GM23338 (cell line): Measurements from ENCODE around the gene KRTAP5-10. TPM values are rescaled to one million over a fixed set of nuclear protein-coding genes. Genes with fewer than 3 reads are reported as not detected.
A peak's percentile ranks its signal among the peaks of the same experiment; 100 is the strongest.
"Not testable (repeated sequence)": the region's sequence is repeated elsewhere in the genome, so short reads cannot be mapped to it uniquely, and the experiment has no call there.

Experiments
- ATAC-seq: fragments of 200-7000 bp; cut with Tn5 transposase; 3 replicates; pipeline ENCODE4 v1.9.1; 2020
- DNase-seq: peaks from one replicate; pipeline ENCODE4 v3.0.0-alpha.2; 2015; ENCODE audit warnings: low spot score
- H2AFZ ChIP-seq: fragments of 200-600 bp; sonication (generic); 2 replicates; pipeline ENCODE4 v1.8.0; 2016; ENCODE audit warnings: antibody characterized with exemption, mild to moderate bottlenecking, moderate library complexity
- H3F3A ChIP-seq: fragments of 200-600 bp; sonication (generic); replicated peaks from 2 replicates; pipeline ENCODE4 v1.8.0; 2017; ENCODE audit warnings: antibody characterized with exemption, mixed run types, low read depth
- H3K27ac ChIP-seq: fragments of 200-600 bp; sonication (generic); 2 replicates; pipeline ENCODE4 v1.6.1; 2016; ENCODE audit warnings: low read depth
- H3K27me3 ChIP-seq: fragments of 200-600 bp; sonication (generic); 2 replicates; pipeline ENCODE4 v1.8.0; 2016; ENCODE audit warnings: mild to moderate bottlenecking, mixed run types, moderate library complexity; ENCODE audit not compliant: insufficient read depth
- H3K36me3 ChIP-seq: fragments of 200-600 bp; sonication (generic); 2 replicates; pipeline ENCODE4 v1.8.0; 2016; ENCODE audit warnings: mild to moderate bottlenecking; ENCODE audit not compliant: insufficient read depth
- H3K4me1 ChIP-seq: fragments of 200-600 bp; sonication (generic); 2 replicates; pipeline ENCODE4 v1.8.0; 2016; ENCODE audit warnings: mild to moderate bottlenecking, moderate library complexity; ENCODE audit not compliant: insufficient read depth
- H3K4me2 ChIP-seq: fragments of 200-600 bp; sonication (generic); 2 replicates; pipeline ENCODE4 v1.7.1; 2017; ENCODE audit warnings: mixed run types
- H3K4me3 ChIP-seq: fragments of 200-600 bp; sonication (generic); 2 replicates; pipeline ENCODE4 v1.6.1; 2016; ENCODE audit warnings: mixed run types
- H3K79me2 ChIP-seq: fragments of 200-600 bp; sonication (generic); replicated peaks from 2 replicates; pipeline ENCODE4 v1.8.0; 2017; ENCODE audit warnings: mild to moderate bottlenecking; ENCODE audit not compliant: insufficient read depth
- H3K9me2 ChIP-seq: fragments of 200-600 bp; sonication (generic); 2 replicates; pipeline ENCODE4 v1.8.0; 2017; ENCODE audit not compliant: insufficient read depth
- H4K20me1 ChIP-seq: fragments of 200-600 bp; sonication (generic); replicated peaks from 2 replicates; pipeline ENCODE4 v1.8.0; 2017; ENCODE audit warnings: mild to moderate bottlenecking; ENCODE audit not compliant: insufficient read depth
- H3K27ac Mint-ChIP-seq: 2 replicates; pipeline ENCODE4 v1.8.0; 2020; ENCODE audit warnings: inconsistent platforms, mild to moderate bottlenecking, moderate library complexity, mixed read lengths
- H3K27me3 Mint-ChIP-seq: 3 replicates; pipeline ENCODE4 v1.8.0; 2022; ENCODE audit warnings: low read depth, mild to moderate bottlenecking, moderate library complexity, mixed read lengths, inconsistent platforms; ENCODE audit not compliant: insufficient read depth, poor library complexity
- H3K36me3 Mint-ChIP-seq: 3 replicates; pipeline ENCODE4 v1.8.0; 2021; ENCODE audit warnings: low read depth, mild to moderate bottlenecking, inconsistent platforms, moderate library complexity, mixed read lengths
- H3K4me1 Mint-ChIP-seq: 3 replicates; pipeline ENCODE4 v1.8.0; 2020; ENCODE audit warnings: mild to moderate bottlenecking, inconsistent platforms, mixed read lengths
- H3K4me3 Mint-ChIP-seq: 3 replicates; pipeline ENCODE4 v1.8.0; 2021; ENCODE audit warnings: moderate library complexity, mild to moderate bottlenecking, inconsistent platforms, mixed read lengths
- H3K9me3 Mint-ChIP-seq: 3 replicates; pipeline ENCODE4 v1.8.0; 2020; ENCODE audit warnings: moderate library complexity, mild to moderate bottlenecking, inconsistent platforms, mixed read lengths
- CREB1 ChIP-seq: fragments of 250-450 bp; sonication (Bioruptor Pico); IDR thresholded peaks from 2 replicates; pipeline ENCODE4 v1.5.0; 2020; ENCODE audit warnings: low read depth, mild to moderate bottlenecking, moderate library complexity
- EZH2 ChIP-seq: fragments of 200-600 bp; sonication (generic); IDR thresholded peaks from one replicate; pipeline ENCODE4 v1.8.0; 2017; ENCODE audit warnings: antibody characterized with exemption, mild to moderate bottlenecking, low read depth; ENCODE audit not compliant: unreplicated experiment
- JUNB ChIP-seq: IDR thresholded peaks from one replicate; pipeline ENCODE4 v1.6.1; 2016; ENCODE audit warnings: antibody characterized with exemption; ENCODE audit not compliant: unreplicated experiment
- NANOG ChIP-seq: IDR thresholded peaks from 2 replicates; pipeline ENCODE4 v1.6.1; 2016; ENCODE audit warnings: antibody characterized with exemption, borderline replicate concordance
- POLR2AphosphoS5 ChIP-seq: IDR thresholded peaks from 2 replicates; pipeline ENCODE4 v1.6.1; 2016; ENCODE audit warnings: antibody characterized with exemption, low read depth
- ZNF331 ChIP-seq: fragments of 250-450 bp; sonication (Bioruptor Pico); IDR thresholded peaks from 2 replicates; pipeline ENCODE4 v1.5.0; 2020; ENCODE audit warnings: low read depth, mild to moderate bottlenecking, moderate library complexity
- polyA plus RNA-seq: library from polyadenylated mRNA; unstranded; fragments of >200 nt; fragmentation: Nextera tagmentation; extraction: Ambion mirVana; gene quantifications from 2 replicates; pipeline ENCODE4 v1.2.1, GENCODE V29; 2016
- total RNA-seq: library from RNA; depleted of rRNA; stranded (reverse); fragments of >200 nt; shearing (Covaris generic); gene quantifications from 2 replicates; pipeline ENCODE4 v1.2.3, GENCODE V29; 2014
- TF ChIP-seq, protein P1 (sequence below): IDR thresholded peaks from 2 replicates; pipeline ENCODE4 v1.6.1; 2016; ENCODE audit warnings: antibody characterized with exemption
- TF ChIP-seq, protein P2 (sequence below): IDR thresholded peaks from one replicate; pipeline ENCODE4 v1.6.1; 2018; ENCODE audit warnings: antibody characterized with exemption; ENCODE audit not compliant: unreplicated experiment
- TF ChIP-seq, protein P3 (sequence below), 2 experiments: fragments of 200-600 bp in 1 of 2; sonication (generic) in 1 of 2; conservative IDR thresholded peaks; 2 replicates each; pipeline versions ENCODE4 v1.5.1 to v1.6.1; 2016 to 2017; ENCODE audit warnings: antibody characterized with exemption in 2 of 2, low read depth in 2 of 2, mild to moderate bottlenecking in 2 of 2, moderate library complexity in 1 of 2

Gene KRTAP5-10
- total and polyA plus RNA-seq, 2 experiments from 2014 or later: not detected

DNA sequence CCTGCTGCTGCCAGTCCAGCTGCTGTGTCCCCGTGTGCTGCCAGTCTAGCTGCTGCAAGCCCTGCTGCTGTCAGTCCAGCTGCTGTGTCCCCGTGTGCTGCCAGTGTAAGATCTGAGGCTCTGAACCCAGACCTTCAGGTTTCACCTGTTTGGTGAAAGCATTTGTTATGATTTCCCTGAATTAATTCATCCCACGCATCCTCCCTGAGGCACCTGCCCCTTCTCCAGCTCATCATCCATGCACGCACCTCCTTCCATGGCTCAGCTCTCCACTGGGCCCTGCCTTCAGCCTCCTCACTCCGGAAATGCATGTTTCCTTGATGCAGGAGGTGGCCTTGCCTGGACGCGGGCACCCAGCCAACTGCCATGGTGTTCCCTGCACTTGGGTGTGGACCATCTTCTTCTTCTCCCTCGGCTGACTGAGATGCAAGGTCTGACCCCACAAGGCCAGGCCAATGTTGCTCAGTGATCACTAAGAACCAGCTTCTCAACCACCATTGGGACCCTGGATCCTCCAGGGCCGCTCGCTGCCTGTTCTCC lies 788 bp downstream of the KRTAP5-10 start (continued):
- TF ChIP-seq, protein P1, sequence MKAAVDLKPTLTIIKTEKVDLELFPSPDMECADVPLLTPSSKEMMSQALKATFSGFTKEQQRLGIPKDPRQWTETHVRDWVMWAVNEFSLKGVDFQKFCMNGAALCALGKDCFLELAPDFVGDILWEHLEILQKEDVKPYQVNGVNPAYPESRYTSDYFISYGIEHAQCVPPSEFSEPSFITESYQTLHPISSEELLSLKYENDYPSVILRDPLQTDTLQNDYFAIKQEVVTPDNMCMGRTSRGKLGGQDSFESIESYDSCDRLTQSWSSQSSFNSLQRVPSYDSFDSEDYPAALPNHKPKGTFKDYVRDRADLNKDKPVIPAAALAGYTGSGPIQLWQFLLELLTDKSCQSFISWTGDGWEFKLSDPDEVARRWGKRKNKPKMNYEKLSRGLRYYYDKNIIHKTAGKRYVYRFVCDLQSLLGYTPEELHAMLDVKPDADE: no peak
- TF ChIP-seq, protein P2, sequence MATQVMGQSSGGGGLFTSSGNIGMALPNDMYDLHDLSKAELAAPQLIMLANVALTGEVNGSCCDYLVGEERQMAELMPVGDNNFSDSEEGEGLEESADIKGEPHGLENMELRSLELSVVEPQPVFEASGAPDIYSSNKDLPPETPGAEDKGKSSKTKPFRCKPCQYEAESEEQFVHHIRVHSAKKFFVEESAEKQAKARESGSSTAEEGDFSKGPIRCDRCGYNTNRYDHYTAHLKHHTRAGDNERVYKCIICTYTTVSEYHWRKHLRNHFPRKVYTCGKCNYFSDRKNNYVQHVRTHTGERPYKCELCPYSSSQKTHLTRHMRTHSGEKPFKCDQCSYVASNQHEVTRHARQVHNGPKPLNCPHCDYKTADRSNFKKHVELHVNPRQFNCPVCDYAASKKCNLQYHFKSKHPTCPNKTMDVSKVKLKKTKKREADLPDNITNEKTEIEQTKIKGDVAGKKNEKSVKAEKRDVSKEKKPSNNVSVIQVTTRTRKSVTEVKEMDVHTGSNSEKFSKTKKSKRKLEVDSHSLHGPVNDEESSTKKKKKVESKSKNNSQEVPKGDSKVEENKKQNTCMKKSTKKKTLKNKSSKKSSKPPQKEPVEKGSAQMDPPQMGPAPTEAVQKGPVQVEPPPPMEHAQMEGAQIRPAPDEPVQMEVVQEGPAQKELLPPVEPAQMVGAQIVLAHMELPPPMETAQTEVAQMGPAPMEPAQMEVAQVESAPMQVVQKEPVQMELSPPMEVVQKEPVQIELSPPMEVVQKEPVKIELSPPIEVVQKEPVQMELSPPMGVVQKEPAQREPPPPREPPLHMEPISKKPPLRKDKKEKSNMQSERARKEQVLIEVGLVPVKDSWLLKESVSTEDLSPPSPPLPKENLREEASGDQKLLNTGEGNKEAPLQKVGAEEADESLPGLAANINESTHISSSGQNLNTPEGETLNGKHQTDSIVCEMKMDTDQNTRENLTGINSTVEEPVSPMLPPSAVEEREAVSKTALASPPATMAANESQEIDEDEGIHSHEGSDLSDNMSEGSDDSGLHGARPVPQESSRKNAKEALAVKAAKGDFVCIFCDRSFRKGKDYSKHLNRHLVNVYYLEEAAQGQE: no peak
- no peak for TF ChIP-seq NANOG
- TF ChIP-seq CREB1 (CRISPR knock-in tag): no peak
- no peak for TF ChIP-seq EZH2
- no peak for TF ChIP-seq JUNB
- TF ChIP-seq POLR2AphosphoS5: no peak
- TF ChIP-seq, protein P3, sequence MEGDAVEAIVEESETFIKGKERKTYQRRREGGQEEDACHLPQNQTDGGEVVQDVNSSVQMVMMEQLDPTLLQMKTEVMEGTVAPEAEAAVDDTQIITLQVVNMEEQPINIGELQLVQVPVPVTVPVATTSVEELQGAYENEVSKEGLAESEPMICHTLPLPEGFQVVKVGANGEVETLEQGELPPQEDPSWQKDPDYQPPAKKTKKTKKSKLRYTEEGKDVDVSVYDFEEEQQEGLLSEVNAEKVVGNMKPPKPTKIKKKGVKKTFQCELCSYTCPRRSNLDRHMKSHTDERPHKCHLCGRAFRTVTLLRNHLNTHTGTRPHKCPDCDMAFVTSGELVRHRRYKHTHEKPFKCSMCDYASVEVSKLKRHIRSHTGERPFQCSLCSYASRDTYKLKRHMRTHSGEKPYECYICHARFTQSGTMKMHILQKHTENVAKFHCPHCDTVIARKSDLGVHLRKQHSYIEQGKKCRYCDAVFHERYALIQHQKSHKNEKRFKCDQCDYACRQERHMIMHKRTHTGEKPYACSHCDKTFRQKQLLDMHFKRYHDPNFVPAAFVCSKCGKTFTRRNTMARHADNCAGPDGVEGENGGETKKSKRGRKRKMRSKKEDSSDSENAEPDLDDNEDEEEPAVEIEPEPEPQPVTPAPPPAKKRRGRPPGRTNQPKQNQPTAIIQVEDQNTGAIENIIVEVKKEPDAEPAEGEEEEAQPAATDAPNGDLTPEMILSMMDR (conservative IDR thresholded peaks at IDR 0.05; ENCODE audit: low read depth in 2 of 2): no peak
- TF ChIP-seq ZNF331 (CRISPR knock-in tag): no peak

DNA sequence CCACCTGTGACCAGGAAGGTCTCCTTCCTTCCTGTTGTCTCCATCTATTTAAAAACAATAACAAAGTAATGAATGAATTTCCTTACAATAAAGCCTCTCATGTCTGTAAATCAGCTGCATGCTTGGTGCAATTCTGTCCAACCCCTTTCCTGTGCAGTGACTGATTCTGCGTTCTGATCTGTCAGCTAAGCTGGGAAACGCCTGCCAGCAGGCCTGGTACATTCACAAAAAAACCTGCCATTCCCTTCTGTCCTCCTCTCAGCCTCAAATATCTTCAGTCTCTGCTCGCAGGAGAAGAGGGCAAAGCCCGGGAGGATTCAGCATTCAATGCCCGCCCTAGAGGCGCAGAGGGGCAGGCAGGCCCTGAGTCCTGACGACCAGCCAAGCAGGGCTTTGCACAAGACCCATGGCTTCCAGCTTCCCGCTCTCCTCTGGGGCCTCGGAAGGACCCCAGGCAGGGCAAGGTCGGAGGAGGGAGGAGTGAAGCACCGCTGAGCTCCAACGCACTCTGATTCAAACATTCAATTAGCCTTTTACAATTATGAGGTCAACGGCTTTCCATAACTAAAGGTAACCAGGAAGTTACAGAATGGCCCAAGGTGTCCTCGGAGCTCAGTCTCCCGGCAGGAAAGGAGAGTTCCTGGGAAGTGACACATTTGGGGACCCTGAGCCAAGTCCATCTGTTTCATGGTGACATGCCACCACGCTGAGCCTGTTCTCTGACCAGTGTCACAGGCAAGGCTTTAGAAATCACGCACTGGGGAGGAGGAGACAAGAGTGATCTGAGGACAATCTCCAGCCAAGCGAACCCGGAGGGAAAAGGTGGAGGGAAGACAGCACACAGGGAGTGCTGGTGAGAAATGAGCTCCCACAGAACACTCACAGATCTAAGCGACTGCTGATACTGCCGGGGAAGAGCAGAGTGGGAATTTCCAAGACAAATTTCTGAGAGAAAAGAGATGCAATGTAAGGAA lies 1.6 kb downstream of the KRTAP5-10 start:
- 0 out of 2 replicates have a peak overlapping the region, but pooled peaks have one; percentile 18 for H3K27ac Mint-ChIP-seq
- not testable (repeated sequence) for H3F3A ChIP-seq, H4K20me1 ChIP-seq, H3K9me3 Mint-ChIP-seq, H3K79me2 ChIP-seq, H3K27me3 ChIP-seq, H3K27ac ChIP-seq, H3K9me2 ChIP-seq, DNase-seq, H3K4me3 ChIP-seq, H3K4me3 Mint-ChIP-seq, H3K36me3 Mint-ChIP-seq, H3K4me2 ChIP-seq, H3K36me3 ChIP-seq
- peak; percentile 45 for ATAC-seq
- H3K27me3 Mint-ChIP-seq: peaks cover 17% of the 10 kb centered on the region
- H2AFZ ChIP-seq: peak overlapping the region; percentile 78
- peaks cover 16% of the 10 kb centered on the region for H3K4me1 ChIP-seq
- H3K4me1 Mint-ChIP-seq: peaks cover 44% of the 10 kb centered on the region

DNA sequence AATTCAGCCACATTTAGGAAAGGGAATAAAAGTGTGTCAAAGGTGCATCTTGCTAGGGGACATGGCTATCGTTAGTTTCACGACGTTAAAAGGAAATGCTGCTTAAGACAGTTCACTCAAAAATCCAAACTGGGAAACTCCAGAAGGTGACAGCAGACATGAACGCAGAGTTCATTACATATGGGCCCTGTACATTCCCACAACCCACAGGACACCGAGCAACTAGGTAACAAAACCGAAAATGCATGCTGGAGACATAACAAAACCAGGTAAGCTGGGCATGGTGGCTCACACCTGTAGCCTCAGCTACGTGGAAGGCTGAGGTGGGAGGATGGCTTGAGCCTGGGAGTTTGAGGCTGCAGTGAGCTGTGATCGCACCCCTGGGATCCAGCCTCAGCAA lies 2.3 kb downstream of the KRTAP5-10 start:
- H3K4me3 Mint-ChIP-seq, ATAC-seq, H3K27ac Mint-ChIP-seq, H3K27me3 ChIP-seq, H4K20me1 ChIP-seq, H3K9me3 Mint-ChIP-seq, H3K79me2 ChIP-seq, H3K36me3 Mint-ChIP-seq, H3F3A ChIP-seq, H3K27ac ChIP-seq, H2AFZ ChIP-seq, H3K4me3 ChIP-seq, H3K4me2 ChIP-seq, DNase-seq, H3K9me2 ChIP-seq, H3K36me3 ChIP-seq: not testable (repeated sequence)
- Mint-ChIP-seq H3K4me1 (peaks cover 44% of the 10 kb centered on the region), H3K27me3 (peaks cover 17% of the 10 kb centered on the region)
- peaks cover 16% of the 10 kb centered on the region for H3K4me1 ChIP-seq
